GM19324 (cell line): ENCODE data around the gene TBX1.
"Not testable (repeated sequence)": the region's sequence is repeated elsewhere in the genome, so short reads cannot be mapped to it uniquely, and the experiment has no call there.

Experiments
- ATAC-seq: cut with Tn5 transposase; IDR thresholded peaks from one replicate; pipeline ENCODE4 v1.9.1; 2021; ENCODE audit warnings: mild to moderate bottlenecking, moderate library complexity; ENCODE audit not compliant: unreplicated experiment, low FRiP score

Gene TBX1

DNA sequence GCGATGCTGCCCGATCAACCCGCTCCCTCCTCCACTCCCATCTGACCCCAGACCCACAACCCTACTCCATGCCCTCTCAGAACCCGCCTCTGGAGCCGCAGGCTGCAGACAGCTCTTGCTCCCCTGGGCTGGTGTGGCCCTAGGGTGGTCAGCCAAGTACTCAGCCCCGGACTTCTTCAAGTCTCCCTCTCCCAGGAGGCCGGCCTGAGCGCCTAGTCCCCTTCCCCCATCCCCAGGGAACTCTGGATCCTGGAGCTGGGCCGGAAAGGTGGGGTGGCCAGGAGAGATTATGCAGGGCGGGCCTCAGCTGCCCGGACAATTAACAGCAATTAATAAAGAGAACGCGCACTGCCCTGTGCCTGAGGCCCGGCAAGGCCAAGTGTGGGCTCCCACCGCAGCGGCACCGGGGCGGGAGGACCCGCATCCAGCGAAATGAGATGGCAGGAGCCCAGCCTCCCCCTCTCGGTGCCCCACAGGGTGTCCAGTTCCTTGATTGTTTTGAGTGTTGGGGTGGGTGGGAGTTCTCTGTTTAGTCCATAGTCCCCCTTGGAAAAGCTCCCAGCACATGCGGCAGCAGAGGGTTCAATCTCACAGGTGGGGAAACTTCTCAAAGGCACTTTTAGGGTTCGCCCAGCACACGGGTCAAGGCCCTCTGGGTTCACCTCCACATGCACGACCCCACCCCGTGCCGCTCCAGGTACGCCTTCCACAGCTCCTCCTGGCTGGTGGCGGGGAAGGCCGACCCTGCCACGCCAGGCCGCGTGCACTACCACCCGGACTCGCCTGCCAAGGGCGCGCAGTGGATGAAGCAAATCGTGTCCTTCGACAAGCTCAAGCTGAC, 3.1 kb downstream of the TBX1 start:
- no peak for ATAC-seq

DNA sequence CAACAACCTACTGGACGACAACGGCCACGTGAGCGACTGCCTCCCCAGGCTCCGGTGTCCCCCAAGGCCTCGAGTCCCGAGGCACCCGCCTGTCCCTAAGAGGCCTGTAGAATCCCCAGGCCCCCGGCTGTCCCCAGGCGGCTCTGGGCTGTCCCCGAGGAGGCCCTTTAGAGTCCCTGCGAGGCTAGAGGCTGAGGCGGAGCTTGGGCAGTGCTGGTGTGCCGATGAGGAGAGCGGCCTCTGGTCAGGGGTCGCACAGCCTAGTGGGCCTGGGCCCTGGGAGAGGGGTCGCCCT, 3.7 kb downstream of the TBX1 start:
- no peak for ATAC-seq

DNA sequence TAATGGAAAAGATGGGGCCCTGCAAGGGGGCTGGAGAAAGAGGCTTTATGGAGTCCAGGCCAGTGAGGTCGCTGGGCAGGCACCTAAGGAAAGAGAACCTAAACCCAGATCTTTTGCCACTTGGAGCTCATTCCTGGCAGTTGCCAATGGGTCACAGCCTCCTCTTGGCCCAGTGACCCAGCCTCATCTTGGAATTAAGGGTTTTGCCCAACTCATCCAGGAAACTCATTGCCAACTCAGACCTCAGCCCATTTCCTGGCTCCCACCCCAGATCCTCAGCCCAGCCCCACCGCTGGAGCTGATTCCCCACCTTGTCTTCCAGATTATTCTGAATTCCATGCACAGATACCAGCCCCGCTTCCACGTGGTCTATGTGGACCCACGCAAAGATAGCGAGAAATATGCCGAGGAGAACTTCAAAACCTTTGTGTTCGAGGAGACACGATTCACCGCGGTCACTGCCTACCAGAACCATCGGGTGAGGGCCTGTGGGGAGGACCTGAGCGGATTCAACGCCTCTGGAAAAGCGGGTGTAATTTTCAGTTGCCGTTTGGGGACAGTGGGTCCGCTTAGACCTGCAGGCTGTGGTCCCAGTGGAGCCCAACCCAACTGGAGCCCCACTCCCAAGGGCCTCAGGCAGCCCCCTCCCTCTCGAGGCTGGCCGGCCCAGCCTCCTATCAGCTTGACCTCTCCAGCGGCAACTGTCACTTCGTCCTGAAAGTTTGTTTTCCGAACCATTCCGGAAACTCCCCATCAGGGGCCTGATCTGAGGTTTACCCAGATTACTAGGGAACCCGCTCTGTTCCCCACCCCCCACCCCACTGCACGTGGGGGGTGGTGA, 4.3 kb downstream of the TBX1 start:
- ATAC-seq, result no peak

DNA sequence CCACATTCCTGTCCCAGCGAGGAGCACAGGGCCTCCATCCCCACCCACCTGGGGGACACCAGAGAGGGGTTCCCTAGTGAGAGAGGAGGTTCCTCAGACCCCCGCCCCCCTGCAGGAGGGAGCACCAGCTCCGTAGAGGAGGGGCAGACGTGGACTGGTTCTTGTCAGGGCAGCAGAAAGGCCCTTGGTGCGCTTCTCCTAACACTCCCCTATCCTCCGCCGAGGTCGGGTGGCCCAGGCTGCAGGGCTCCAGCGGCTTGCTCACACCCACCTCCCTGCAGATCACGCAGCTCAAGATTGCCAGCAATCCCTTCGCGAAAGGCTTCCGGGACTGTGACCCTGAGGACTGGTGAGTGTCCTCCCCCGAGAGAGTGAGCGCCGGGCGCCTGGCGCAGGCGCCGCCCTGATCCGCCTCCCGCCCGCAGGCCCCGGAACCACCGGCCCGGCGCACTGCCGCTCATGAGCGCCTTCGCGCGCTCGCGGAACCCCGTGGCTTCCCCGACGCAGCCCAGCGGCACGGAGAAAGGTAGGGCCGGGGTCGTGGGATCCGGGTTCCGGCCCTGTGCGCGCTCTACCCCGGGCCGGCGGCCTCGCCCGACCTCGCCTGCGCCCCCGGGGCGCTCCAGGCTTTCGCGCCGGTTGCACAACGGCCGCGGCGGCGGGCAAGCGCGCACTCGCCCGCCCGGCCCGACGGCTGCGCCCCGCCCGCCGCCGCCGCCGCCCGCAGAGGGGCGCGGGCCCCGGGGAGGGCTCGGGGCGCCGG, 5.1 kb downstream of the TBX1 start:
- no peak for ATAC-seq

DNA sequence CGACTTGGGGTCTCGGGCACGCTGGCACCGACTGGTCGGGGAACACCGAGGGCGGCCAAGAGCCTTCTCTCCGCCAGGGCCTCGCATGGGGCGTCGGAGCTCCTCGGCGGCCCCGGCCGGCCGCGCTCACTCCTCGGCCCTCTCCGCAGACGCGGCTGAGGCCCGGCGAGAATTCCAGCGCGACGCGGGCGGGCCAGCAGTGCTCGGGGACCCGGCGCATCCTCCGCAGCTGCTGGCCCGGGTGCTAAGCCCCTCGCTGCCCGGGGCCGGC, 5.6 kb downstream of the TBX1 start:
- no peak for ATAC-seq

DNA sequence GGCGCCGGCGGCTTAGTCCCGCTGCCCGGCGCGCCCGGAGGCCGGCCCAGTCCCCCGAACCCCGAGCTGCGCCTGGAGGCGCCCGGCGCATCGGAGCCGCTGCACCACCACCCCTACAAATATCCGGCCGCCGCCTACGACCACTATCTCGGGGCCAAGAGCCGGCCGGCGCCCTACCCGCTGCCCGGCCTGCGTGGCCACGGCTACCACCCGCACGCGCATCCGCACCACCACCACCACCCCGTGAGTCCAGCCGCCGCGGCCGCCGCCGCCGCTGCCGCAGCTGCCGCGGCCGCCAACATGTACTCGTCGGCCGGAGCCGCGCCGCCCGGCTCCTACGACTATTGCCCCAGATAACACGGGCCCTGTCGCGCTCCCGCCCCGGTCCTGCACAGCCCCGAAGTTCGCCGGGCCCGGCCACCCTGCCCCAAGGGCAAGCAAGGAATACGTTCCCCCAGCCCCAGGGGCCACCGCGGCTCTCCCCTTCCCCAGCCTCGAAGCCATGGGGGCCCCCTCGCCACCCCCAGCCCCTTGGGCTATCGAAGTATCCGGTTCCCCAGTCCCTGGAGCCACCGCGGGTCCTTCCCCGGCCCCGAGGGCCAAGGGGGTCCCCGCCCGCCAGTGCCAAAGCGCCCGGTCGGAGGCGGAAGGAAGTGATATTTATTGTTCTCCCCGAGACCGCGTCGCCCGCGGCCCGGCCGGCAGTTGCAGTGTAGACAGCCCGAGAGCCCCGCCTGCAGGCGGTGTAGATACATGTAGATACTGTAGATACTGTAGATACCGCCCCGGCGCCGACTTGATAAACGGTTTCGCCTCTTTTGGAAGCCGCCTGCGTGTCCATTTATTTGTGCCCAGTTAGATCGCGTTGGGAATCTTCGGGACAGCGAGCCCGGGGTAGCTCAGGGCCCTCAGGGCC, 6.2 kb downstream of the TBX1 start:
- no peak for ATAC-seq

DNA sequence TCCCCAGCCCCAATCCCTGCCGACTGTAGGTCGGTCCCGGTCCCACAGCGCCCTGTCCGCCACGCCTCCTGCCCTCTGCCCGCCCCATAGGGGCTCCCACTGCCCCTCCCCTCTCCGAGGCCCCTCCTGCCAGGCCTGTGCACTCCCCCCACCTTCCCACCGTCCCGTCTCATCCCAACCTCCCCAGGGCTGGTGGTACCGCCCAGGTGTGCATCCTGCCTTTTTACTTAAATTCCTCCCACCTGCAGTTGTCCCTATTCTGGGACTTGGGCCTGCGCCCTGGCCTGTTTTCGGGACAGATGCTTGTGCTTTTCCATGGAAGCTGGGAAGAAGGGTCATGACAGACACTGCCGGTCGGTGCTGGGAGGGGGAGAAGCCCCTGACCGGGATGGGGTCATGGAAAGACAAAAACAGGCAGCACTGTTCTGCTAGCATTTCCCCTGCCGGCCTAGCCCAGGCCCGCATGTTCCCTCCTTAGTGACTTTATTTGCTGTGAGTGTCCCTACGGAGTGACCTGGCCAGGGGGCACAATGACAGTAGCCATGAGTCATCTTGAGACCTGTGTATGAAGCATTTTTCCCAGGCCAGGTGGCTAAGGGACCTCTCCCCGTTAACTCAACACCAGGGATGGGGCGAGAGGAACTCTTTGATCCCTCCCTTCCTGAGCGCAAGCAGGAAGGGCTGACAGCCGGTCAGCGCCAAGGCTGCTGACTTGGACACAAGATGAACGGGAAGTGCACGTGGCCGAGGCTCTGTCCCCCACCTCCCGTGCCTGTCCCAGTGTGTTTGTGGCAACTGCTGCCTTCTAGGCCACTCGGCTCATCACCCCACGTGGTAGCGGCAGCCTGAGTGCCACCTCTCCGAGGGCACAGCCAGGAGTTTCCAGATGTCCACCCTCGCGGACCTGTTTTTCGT, 7.1 kb downstream of the TBX1 start:
- ATAC-seq, result no peak

DNA sequence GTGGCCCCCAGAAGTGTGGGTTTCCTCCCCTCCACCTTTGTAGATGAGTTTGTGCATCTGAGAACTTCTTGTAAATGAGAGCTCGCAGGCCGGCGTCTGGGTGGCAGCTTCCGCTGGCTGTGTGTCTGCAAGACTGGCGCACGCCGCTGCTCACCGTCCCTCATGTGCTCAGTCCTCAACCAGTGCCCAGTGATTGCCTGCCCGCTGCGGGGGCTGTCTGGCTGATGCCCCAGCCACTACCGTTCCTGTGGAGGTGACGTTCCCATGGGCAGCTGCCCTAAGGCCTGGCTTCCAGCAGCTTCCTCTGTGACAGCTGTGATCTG, 8.8 kb downstream of the TBX1 start:
- no peak for ATAC-seq

DNA sequence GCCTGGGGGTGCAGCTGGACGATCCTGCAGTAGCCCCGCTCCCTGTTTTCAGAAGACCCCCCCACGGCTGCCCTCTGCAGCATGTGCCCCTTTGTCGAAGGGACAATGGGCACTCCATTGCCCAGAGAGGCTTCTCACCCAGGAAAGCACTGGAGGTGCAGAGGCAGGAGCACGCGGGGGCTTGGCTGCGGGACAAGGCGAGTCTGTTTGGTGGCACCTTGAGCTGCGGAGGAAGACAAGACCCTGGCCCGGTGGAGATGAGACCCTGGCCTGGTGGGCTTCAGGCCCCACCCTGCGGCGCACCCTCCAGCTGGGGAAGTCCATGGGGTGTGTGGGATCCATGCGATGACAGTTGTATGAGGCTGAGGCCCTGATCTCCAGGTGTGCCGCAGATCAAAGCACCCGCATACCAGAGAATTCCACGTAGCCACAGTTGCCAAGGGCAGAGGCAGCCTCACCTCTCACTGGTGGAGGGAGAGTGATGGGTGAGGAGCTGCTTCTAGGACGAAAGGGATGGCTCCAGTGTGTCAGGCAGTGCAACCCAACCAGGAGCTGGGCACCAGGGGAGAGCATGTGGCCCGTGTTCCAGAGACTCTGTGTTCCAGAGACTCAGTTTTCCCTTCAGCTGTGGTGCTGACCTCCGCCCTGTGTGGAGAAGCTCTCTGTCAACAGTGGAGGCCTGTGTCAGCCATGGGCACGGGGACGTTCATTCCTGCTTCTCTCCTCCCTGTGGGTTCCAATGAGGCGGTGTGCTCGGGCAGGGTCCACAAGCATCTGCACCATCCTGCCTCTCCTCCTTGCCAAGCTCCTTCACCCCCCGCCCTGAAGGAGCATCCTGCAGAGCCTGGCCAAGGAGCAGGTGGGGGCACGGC, 10.0 kb downstream of the TBX1 start:
- no peak for ATAC-seq

DNA sequence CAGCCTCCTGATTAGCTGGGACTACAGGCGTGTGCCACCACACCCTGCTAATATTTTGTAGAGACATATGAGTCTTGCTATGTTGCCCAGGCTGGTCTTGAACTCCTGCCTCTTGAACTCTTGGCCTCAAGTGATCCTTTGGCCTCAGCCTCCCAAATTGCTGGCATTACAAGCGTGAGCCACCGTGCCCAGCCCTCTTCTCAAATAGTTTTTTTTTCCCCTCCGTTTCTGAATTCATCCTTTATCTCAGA, 11.8 kb downstream of the TBX1 start:
- ATAC-seq, result no peak

DNA sequence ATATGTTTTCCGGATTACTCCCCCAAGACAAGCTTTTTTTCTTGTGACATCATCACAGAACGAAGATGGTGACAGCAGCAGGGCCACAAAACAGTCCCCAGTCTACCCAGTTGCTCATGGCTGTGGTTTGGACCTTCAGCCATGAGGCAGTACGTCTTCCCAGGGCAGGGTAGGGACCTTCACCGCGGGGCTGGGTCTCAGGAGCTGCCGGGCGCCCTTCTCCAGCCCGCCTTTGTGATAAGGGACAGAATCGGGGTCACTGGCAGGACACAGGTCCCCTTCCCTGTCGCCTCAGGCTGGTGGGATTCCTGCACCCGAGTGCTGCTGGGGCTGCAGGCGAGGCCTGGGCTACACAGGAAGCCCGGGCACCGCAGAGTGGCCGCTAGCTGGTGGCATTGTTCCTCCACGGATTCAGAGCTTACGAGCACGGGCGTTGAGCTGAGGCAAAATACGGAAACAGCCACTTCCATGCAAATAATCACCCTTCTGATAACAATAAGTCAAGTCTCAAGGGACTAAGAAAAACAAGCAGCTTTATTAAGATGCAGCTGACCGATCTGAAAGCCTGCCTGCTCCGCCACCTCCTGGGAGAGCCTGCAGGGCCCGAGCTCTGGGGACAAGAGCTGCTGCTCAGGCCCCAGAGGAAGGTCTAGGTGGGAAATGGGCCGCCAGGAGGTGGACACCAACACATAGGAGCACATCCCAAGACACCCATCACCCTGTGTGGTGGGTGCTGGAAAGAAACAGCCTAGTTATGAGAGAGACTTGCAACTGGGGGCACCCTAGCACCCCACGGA, 12.3 kb downstream of the TBX1 start:
- peak; percentile 68 for ATAC-seq

DNA sequence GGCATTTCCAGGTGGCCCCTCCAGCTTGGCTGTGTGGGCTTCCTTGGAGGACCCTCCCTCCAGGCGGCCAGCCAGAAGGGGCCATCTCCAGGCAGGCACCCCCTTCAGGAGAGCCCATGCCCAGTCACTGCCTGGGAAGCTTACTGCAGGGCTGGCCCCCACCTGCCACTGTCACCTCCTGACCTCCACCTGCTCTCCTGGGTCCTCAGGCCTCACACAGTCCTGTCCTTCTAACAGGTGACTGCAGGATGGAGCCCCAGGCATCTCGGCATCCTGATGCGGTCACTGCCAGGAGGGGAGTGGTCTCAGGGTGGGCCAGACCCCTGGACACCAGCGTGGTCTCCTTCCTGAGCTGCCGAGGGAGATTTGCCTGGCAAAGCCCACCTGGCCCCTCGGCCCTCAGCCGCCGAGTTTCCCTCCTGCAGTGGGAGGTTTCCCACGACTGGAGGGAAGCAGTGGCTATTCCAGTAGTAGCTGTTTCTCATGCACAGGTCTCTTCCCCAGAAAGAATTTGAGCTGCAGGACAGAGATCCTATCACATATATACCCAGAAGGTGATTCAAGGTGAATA, 13.0 kb downstream of the TBX1 start:
- ATAC-seq, result no peak

DNA sequence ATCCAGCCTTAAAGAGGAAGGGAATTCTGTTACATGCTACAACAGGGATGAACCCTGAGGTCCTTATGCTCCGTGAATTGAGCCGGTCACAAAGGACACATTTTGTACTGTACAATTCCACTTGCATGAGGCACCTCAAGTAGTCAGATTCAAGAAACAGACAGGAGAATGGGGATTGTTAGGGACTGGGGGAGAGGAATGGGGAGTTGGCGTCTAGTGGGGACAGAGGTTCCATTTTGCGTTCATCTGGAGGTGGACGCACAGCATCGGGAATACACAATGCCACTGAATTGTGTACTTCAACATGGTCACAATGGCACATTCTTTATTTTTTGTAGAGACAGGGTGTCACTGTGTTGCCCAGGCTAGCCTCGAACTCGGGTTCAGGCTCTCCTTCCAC, 14.1 kb downstream of the TBX1 start:
- no peak for ATAC-seq

DNA sequence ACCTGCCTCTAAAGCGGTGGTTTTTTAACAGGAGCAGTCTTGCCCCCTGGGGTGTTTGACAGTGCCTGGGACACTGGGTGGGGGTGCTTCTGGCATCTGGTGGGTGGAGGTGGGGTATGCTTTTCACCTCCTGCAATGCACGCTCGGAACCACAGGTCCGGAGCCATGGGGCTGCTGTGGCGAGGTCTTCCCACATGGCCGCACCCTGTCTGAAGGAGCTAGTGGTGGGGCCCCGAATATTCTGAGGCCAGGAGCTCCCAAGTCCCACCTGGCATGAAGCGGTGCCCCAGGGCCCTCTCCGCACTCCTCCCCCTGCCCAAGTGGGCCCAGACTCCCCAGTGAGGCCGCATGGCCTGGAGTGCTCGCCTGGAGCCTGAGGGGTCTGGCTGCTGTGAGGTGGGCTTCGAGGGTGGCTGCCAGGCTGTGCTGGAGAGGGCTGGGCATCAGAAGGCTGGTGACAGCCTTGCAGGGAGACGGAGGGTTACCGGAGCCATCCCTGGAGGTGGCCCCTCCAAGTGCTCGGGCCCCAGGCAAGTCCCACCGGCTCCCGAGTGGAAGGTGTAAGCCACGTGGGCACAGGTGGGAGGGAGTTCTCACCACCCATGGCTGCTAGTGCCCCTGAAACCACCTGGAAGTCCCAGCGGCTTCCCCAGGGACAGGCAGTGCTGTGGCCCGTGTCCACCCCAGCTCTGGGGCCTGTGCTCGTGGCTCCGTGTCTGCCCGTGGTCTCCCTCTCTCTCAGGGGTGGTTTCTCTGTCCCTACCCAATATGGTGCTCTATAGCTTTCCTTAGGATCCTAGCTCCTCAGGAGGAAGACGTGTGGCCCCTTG, 15.1 kb downstream of the TBX1 start:
- ATAC-seq, result no peak

DNA sequence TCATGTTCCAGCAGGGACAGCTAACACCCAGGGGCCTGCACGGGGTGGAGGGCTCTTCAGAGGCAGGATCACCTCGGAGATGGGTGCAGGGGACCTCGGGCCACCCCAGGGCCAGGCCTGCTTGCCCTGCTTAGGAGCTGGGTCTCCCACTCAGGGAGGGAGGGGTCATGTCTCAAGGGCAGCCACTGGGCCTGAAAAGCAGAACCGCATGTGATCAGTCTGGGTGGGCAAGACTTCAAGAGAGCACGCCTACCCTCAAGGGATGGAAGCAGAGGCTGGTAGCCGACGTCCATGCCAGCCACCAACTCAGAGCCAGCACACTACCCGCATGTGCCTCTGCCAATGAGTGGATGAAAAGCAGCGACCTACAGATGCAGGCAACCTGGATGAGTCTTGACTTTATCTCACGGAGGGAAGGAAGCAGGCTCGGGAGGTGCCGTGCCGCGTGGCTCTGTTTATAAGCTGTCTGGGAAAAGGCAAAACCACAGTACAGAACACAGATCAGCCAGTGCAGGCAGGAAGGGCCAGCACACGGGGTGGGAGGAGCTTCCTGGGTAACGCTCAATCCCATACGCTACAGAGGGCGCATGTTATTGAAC, 16.0 kb downstream of the TBX1 start:
- no peak for ATAC-seq

DNA sequence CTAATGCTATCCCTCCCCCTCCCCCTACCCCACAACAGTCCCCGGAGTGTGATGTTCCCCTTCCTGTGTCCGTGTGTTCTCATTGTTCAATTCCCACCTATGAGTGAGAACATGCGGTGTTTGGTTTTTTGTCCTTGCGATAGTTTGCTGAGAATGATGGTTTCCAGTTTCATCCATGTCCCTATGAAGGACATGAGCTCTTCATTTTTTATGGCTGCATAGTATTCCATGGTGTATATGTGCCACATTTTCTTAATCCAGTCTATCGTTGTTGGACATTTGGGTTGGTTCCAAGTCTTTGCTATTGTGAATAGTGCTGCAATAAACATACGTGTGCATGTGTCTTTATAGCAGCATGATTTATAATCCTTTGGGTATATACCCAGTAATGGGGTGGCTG, 16.6 kb downstream of the TBX1 start:
- not testable (repeated sequence) for ATAC-seq

DNA sequence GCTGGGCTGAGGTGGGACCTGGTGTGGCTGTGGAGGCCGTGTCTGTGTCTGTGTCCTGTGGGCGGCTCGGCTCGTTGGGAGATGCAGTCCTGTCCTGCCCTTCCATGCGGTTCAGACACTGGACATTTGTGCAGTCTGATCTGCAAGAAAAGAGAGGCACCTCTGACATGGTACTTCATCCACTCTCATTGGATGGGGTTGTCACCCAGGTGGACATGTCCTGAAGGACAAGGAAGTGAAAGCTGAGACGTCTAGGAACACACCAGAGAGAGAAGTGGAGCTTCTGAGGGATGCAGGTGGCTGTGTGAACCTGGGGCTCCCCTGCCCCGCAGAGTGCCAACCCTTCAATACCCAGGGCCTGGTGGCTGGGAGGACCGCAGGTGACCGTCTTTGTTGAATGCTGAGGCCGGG, 18.4 kb downstream of the TBX1 start:
- ATAC-seq, result no peak
